ENCODE results near the gene TRIP13.
"Not testable (repeated sequence)": the region's sequence is repeated elsewhere in the genome, so short reads cannot be mapped to it uniquely, and the experiment has no call there.

TRIP13 gene

DNA sequence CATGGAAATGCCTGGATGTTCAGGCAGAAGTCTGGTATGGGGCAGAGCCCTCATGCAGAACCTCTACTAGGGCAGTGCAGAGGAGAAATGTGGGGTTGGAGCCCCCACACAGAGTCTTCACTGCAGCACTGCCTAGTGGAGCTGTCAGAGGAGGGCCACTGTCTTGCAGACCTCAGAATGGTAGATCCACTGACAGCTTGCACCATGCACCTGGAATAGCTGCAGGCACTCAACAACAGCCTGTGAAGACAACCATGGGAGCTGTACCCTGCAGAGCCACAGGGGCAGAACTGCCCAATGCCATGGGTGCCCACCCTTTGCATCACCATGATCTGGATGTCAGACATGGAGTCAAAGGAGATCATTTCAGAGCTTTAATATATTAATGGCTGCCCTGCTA, 36.9 kb downstream of the TRIP13 start:
- no peak overlapping the region for H3K27ac ChIP-seq
- H3K27me3 ChIP-seq: peaks cover 39% of the 10 kb centered on the region
- no peak overlapping the region for H3K4me2 ChIP-seq
- no peaks in the 10 kb centered on the region for H4K20me1 ChIP-seq
- peaks cover 7% of the 10 kb centered on the region for H3K4me1 ChIP-seq
- no peaks in the 10 kb centered on the region for H3K36me3 ChIP-seq
- H3K9me3 ChIP-seq: peaks cover 9% of the 10 kb centered on the region
- TF ChIP-seq Cebpa-rat (IDR thresholded peaks at IDR 0.05): no peak
- H3K9ac ChIP-seq: no peak overlapping the region
- no peak overlapping the region for H3K4me3 ChIP-seq

DNA sequence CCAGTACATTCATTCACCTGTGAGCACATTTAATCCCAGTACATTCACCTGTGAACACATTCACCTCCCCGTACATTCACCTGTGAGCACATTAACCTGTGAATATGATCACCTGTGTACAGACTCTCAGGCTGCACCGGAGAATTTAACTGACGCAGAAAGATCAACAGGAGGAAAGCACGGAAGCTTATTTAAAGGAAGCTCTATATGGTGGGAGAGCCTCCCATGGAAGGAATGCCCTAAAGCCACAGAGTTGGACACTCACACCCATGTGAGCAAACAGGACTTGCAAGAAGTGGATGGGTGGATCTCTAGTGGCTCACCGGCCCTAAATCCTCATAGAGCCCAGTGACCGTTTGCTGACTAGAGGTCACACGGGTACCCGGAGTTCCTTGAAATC, 38.2 kb downstream of the TRIP13 start:
- Histone ChIP-seq H3K9ac (no peak overlapping the region), H3K4me3 (no peak overlapping the region), H3K36me3 (no peaks in the 10 kb centered on the region), H3K9me3 (peaks cover 9% of the 10 kb centered on the region), H3K4me2 (no peak overlapping the region), H3K4me1 (peaks cover 11% of the 10 kb centered on the region), H3K27ac (no peak overlapping the region), H4K20me1 (no peaks in the 10 kb centered on the region), H3K27me3 (peaks cover 30% of the 10 kb centered on the region)
- TF ChIP-seq Cebpa-rat (IDR thresholded peaks at IDR 0.05): no peak

DNA sequence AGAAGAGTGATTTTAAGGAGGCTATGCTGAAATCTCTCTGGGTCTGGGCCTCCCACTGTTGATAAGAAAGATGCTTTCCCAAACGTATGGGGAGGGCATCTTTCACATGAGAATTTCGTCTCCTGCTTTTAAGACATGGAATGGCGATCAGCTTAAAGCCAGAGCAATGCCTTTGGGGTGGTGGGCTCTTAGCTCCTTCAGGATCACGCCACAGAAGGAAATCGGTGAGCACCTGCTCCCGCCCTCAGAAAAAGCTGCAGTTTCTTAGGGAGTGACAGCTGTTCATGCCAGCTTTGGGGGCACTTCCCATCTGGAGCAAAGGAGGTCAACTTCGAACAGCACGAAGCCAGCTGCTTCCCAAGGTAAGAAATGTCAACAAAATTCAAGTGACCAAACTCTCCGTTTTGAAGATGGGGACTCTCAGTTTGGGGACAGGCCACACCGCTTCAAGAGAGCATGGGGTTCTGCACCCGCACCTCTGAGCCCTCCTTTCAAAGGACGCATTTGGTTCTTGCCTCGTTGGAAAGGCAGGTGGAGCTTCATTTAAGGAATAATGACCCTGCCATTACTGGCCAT, 39.0 kb downstream of the TRIP13 start:
- H3K4me3 ChIP-seq: no peak overlapping the region
- no peak overlapping the region for H3K9ac ChIP-seq
- no peak overlapping the region for H3K27ac ChIP-seq
- H3K9me3 ChIP-seq: peaks cover 9% of the 10 kb centered on the region
- H3K27me3 ChIP-seq: peaks cover 23% of the 10 kb centered on the region
- H4K20me1 ChIP-seq: no peaks in the 10 kb centered on the region
- peaks cover 10% of the 10 kb centered on the region for H3K4me1 ChIP-seq
- no peak for TF ChIP-seq Cebpa-rat (IDR thresholded peaks at IDR 0.05)
- no peaks in the 10 kb centered on the region for H3K36me3 ChIP-seq
- H3K4me2 ChIP-seq: no peak overlapping the region

DNA sequence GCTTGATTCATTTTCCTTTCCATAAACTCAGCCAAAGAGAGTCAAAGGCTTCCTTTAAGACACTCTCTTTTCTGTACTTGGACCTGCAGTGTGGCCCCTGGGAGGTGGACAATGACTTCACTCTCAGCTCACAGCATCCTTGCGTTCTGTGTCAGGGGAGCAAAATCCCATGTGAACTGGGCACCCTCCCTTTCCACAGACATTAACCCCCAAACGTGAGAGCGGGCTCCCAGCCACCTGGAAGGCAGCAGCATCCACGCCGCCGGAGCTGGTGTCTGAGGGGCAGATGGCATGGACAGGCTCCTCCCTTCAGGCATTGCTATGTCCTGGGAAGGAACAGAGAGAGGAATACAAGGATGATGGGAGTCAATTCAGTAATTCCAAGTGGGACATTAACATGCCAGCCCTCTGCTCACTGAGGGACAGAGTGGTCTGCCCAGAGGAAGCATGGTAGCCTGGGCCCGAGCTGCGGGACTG, 39.5 kb downstream of the TRIP13 start:
- peaks cover 17% of the 10 kb centered on the region for H3K27me3 ChIP-seq
- no peaks in the 10 kb centered on the region for H4K20me1 ChIP-seq
- H3K4me3 ChIP-seq: no peak overlapping the region
- no peaks in the 10 kb centered on the region for H3K36me3 ChIP-seq
- no peak overlapping the region for H3K4me2 ChIP-seq
- no peak overlapping the region for H3K27ac ChIP-seq
- 0 out of 2 replicates have a peak, but pooled peaks cover 5% of the 10 kb centered on the region for H3K4me1 ChIP-seq
- no peak overlapping the region for H3K9ac ChIP-seq
- no peak for TF ChIP-seq Cebpa-rat (IDR thresholded peaks at IDR 0.05)
- peaks cover 9% of the 10 kb centered on the region for H3K9me3 ChIP-seq

DNA sequence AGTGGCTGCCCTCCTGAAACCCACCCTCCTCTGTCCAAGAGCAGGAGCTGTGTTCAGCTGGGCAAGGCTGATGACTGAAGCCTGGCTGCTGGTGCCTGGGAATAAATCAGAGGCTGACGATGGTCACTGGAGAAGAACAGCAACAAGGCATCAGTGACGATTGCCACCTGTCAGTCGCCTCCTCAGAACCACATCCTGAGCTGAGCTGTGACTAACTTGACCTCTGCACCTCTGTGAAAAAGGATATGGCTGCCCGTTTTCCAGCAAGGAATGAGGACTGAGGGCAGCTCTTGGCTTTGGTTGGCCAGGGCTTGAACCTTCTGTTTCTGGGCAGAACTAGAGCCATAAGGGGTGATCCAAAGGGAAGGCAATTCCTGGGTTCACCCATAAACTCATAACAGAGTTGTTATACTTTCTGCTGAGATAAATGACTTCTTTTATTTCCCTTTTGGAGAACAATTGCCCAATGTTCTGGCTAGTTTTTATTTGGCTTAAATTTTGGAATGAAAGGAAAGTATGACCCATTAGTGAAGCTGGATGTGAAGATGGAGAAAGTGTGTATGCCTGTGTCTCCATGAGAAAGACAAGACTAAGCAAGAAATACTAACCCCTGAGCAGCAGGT, 40.1 kb downstream of the TRIP13 start:
- TF ChIP-seq Cebpa-rat (IDR thresholded peaks at IDR 0.05): no peak
- no peak overlapping the region for H3K9ac ChIP-seq
- no peak overlapping the region for H3K4me3 ChIP-seq
- H3K36me3 ChIP-seq: no peaks in the 10 kb centered on the region
- peaks cover 9% of the 10 kb centered on the region for H3K9me3 ChIP-seq
- no peak overlapping the region for H3K4me2 ChIP-seq
- peaks cover 12% of the 10 kb centered on the region for H3K27me3 ChIP-seq
- 0 out of 2 replicates have a peak, but pooled peaks cover 4% of the 10 kb centered on the region for H3K4me1 ChIP-seq
- H3K27ac ChIP-seq: no peak overlapping the region
- H4K20me1 ChIP-seq: no peaks in the 10 kb centered on the region

DNA sequence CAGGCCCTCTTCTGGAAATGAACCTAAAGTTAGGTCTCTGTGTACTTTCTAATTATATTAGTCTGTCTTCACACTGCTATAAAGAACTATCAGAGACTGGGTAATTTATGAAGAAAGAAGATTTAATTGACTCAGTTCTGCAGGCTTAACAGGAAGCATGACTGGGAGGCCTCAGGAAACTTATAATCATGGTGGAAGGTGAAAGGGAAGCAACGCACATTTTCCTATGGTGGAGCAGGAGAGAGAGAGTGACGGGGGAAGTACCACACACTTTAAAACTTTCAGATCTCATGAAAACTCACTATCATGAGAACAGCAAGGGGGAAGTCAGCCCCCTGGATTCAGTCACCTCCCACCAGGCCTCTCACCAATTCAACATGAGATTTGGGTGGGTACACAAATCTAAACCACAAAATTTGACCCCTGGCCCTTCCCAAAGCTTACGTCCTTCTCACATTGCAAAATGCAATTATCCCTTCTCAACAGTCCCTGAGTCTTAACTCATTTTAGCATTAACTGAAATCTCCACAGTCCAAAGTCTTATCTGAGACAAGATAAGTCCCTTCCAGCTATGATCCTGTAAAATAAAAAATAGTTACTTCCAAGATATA, 40.7 kb downstream of the TRIP13 start:
- no peaks in the 10 kb centered on the region for H3K36me3 ChIP-seq
- no peak for TF ChIP-seq Cebpa-rat (IDR thresholded peaks at IDR 0.05)
- H3K4me1 ChIP-seq: 0 out of 2 replicates have a peak, but pooled peaks cover 4% of the 10 kb centered on the region
- H4K20me1 ChIP-seq: no peaks in the 10 kb centered on the region
- no peak overlapping the region for H3K4me2 ChIP-seq
- H3K9me3 ChIP-seq: peaks cover 9% of the 10 kb centered on the region
- H3K9ac ChIP-seq: no peak overlapping the region
- peaks cover 6% of the 10 kb centered on the region; the same call in 1 of the 2 replicates for H3K27me3 ChIP-seq
- no peak overlapping the region for H3K4me3 ChIP-seq
- H3K27ac ChIP-seq: no peak overlapping the region

DNA sequence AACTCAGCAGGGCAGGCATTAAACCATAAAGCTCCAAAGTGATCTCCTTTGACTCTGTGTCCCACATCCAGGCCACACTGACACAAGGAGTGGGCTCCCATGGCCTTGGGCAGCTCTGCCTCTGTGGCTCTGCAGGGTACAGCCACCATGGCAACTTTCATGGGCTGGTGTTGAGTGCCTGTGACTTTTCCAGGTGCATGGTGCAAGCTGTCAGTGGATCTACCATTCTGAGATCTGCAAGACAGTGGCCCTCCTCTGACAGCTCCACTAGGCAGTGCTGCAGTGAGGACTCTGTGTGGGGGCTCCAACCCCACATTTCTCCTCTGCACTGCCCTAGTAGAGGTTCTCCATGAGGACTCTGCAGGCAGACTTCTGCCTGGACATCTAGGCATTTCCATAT, 41.3 kb downstream of the TRIP13 start:
- not testable (repeated sequence) for H3K27me3 ChIP-seq

DNA sequence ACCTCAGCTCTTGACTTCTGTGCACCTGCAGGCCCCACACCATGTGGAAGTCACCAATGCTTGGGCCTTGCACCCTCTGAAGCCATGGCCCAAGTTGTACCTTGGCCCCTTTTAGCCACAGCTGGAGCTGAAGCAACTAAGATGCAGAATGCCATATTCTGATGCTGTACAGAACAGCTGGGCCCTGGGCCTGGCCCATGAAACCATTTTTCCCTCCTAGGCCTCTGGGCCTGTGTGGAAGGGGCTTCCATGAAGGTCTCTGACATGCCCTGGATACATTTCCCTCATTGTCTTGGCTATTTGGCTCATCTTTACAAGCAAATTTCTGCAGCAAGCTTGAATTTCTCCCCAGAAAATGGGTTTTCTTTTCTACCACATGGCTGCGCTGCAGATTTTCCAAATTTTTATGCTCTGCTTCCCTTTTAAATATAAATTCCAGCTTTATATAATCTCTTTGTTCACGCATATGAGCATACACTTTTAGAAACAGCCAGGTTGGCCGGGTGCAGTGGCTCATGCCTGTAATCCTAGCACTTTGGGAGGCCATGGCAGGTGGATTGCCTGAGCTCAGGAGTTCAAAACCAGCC, 41.8 kb downstream of the TRIP13 start:
- H3K4me2 ChIP-seq, H3K27me3 ChIP-seq, H3K9ac ChIP-seq, H3K4me1 ChIP-seq, H3K27ac ChIP-seq, H4K20me1 ChIP-seq, H3K9me3 ChIP-seq, H3K4me3 ChIP-seq, H3K36me3 ChIP-seq: not testable (repeated sequence)

More for the DNA sequence above, 41.3 kb downstream of the TRIP13 start:
- H3K4me3 ChIP-seq, H3K27ac ChIP-seq, H4K20me1 ChIP-seq, H3K36me3 ChIP-seq, H3K9me3 ChIP-seq, H3K4me1 ChIP-seq, H3K9ac ChIP-seq, H3K4me2 ChIP-seq: not testable (repeated sequence)

DNA sequence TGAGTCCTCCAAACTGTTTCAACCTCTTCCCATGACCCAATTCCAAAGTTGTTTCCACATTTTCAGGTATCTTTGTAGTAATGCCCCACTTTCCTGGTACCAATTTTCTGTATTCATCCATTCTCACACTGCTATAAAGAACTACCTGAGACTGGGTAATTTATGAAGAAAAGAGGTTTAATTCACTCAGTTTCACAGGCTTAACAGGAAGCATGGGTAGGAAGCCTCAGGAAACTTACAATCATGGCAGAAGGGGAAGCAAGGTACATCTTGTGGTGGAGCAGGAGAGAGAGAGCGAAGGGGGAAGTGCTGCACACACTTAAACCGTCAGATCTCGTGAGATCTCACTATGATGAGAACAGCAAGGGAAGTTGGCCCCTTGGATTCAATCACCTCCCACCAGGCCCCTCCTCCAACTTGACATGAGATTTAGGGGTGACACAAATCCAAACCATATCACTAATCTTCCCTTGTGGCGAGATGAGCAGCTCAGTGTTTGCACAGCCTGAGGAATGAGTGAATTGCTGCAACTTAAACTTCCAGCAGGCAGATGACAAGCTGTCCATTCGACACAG, 42.9 kb downstream of the TRIP13 start:
- no peak overlapping the region for H3K27ac ChIP-seq
- H3K4me2 ChIP-seq: no peak overlapping the region
- 0 out of 2 replicates have a peak, but pooled peaks cover 4% of the 10 kb centered on the region for H3K4me1 ChIP-seq
- H3K9me3 ChIP-seq: peaks cover 9% of the 10 kb centered on the region
- no peaks in the 10 kb centered on the region for H4K20me1 ChIP-seq
- H3K4me3 ChIP-seq: no peak overlapping the region
- H3K27me3 ChIP-seq: peaks cover 6% of the 10 kb centered on the region; the same call in 1 of the 2 replicates
- H3K9ac ChIP-seq: no peak overlapping the region
- no peak for TF ChIP-seq Cebpa-rat (IDR thresholded peaks at IDR 0.05)
- H3K36me3 ChIP-seq: no peaks in the 10 kb centered on the region
